Neural crest cell (in vitro differentiated cells): ENCODE results near the gene STAB2. TPM values are rescaled to one million over a fixed set of nuclear protein-coding genes. Genes with fewer than 3 reads are reported as not detected.
A peak's percentile ranks its signal among the peaks of the same experiment; 100 is the strongest.

ENCODE experiments used
- DNase-seq: peaks from one replicate; pipeline ENCODE4 v3.0.0; 2021; ENCODE audit warnings: low read depth, mixed read lengths, low spot score
- H3K27ac Mint-ChIP-seq: one replicate; pipeline ENCODE4 v1.8.0; 2021; ENCODE audit warnings: mild to moderate bottlenecking, mixed read lengths; ENCODE audit not compliant: unreplicated experiment
- H3K27me3 Mint-ChIP-seq: 2 replicates; pipeline ENCODE4 v1.8.0; 2021; ENCODE audit warnings: low read depth, mild to moderate bottlenecking, mixed read lengths
- H3K36me3 Mint-ChIP-seq: 2 replicates; pipeline ENCODE4 v1.8.0; 2021; ENCODE audit warnings: low read depth, mild to moderate bottlenecking, mixed read lengths
- H3K4me1 Mint-ChIP-seq: 2 replicates; pipeline ENCODE4 v1.8.0; 2021; ENCODE audit warnings: mixed read lengths
- H3K4me3 Mint-ChIP-seq: one replicate; pipeline ENCODE4 v1.8.0; 2021; ENCODE audit warnings: mild to moderate bottlenecking, mixed read lengths
- H3K9me3 Mint-ChIP-seq: 2 replicates; pipeline ENCODE4 v1.8.0; 2021; ENCODE audit warnings: mixed read lengths
- CTCF ChIP-seq: fragments of 200-600 bp; sonication (generic); conservative IDR thresholded peaks from 2 replicates; pipeline ENCODE4 v1.5.0; 2021; ENCODE audit warnings: antibody characterized with exemption, mild to moderate bottlenecking
- total RNA-seq: library from RNA; stranded (reverse); gene quantifications from 2 replicates; pipeline ENCODE4 v1.2.1, GENCODE V29; 2021

STAB2 gene
- total RNA-seq, 1 donor from 2014 or later, result not detected

- TF ChIP-seq CTCF, result no peak
- no peak for DNase-seq
- Mint-ChIP-seq H3K4me1 (peaks cover 48% of the 10 kb centered on the region), H3K4me3 (peak overlapping the region; percentile 2), H3K27ac (peak overlapping the region; percentile 97), H3K36me3 (peaks cover 12% of the 10 kb centered on the region), H3K9me3 (no peaks in the 10 kb centered on the region), H3K27me3 (no peaks in the 10 kb centered on the region)
These were observed 214.9 kb downstream of the STAB2 start for GRCh38 chr12:103801709-103802585.

GRCh38 chr12:103802586-103802886 is 215.5 kb downstream of the STAB2 start:
- DNase-seq, result peak; percentile 18
- no peaks in the 10 kb centered on the region for H3K9me3 Mint-ChIP-seq
- peak overlapping the region; percentile 2 for H3K4me3 Mint-ChIP-seq
- peak overlapping the region; percentile 97 for H3K27ac Mint-ChIP-seq
- H3K27me3 Mint-ChIP-seq, result no peaks in the 10 kb centered on the region
- H3K36me3 Mint-ChIP-seq, result peaks cover 10% of the 10 kb centered on the region
- peaks cover 52% of the 10 kb centered on the region for H3K4me1 Mint-ChIP-seq
- TF ChIP-seq CTCF, result no peak

GRCh38 chr12:103803847-103804246 is 216.8 kb downstream of the STAB2 start:
- Mint-ChIP-seq H3K36me3 (peaks cover 5% of the 10 kb centered on the region), H3K4me3 (no peak overlapping the region), H3K27me3 (no peaks in the 10 kb centered on the region), H3K4me1 (peaks cover 57% of the 10 kb centered on the region), H3K9me3 (no peaks in the 10 kb centered on the region), H3K27ac (no peak overlapping the region)
- DNase-seq, result no peak
- no peak for TF ChIP-seq CTCF

GRCh38 chr12:103805655-103806360 is 218.7 kb downstream of the STAB2 start:
- TF ChIP-seq CTCF, result no peak
- DNase-seq, result no peak
- Mint-ChIP-seq H3K4me3 (no peak overlapping the region), H3K27ac (no peak overlapping the region), H3K36me3 (peaks cover 5% of the 10 kb centered on the region), H3K27me3 (no peaks in the 10 kb centered on the region), H3K4me1 (peaks cover 49% of the 10 kb centered on the region), H3K9me3 (no peaks in the 10 kb centered on the region)

- Mint-ChIP-seq H3K4me3 (no peak overlapping the region), H3K27me3 (no peaks in the 10 kb centered on the region), H3K4me1 (peaks cover 44% of the 10 kb centered on the region), H3K36me3 (peaks cover 5% of the 10 kb centered on the region), H3K9me3 (no peaks in the 10 kb centered on the region), H3K27ac (no peak overlapping the region)
- TF ChIP-seq CTCF, result no peak
- no peak for DNase-seq
These were observed 219.7 kb downstream of the STAB2 start for GRCh38 chr12:103806803-103807202.
